DMS 273 (cell line): ENCODE results near the gene GCC2.
"Not testable (repeated sequence)": the region's sequence is repeated elsewhere in the genome, so short reads cannot be mapped to it uniquely, and the experiment has no call there.

ENCODE experiments used
- DNase-seq: peaks from one replicate; lab custom pipeline; 2025; ENCODE audit not compliant: unreplicated experiment; lab: John Stamatoyannopoulos, UW

The GCC2 gene, protein sequence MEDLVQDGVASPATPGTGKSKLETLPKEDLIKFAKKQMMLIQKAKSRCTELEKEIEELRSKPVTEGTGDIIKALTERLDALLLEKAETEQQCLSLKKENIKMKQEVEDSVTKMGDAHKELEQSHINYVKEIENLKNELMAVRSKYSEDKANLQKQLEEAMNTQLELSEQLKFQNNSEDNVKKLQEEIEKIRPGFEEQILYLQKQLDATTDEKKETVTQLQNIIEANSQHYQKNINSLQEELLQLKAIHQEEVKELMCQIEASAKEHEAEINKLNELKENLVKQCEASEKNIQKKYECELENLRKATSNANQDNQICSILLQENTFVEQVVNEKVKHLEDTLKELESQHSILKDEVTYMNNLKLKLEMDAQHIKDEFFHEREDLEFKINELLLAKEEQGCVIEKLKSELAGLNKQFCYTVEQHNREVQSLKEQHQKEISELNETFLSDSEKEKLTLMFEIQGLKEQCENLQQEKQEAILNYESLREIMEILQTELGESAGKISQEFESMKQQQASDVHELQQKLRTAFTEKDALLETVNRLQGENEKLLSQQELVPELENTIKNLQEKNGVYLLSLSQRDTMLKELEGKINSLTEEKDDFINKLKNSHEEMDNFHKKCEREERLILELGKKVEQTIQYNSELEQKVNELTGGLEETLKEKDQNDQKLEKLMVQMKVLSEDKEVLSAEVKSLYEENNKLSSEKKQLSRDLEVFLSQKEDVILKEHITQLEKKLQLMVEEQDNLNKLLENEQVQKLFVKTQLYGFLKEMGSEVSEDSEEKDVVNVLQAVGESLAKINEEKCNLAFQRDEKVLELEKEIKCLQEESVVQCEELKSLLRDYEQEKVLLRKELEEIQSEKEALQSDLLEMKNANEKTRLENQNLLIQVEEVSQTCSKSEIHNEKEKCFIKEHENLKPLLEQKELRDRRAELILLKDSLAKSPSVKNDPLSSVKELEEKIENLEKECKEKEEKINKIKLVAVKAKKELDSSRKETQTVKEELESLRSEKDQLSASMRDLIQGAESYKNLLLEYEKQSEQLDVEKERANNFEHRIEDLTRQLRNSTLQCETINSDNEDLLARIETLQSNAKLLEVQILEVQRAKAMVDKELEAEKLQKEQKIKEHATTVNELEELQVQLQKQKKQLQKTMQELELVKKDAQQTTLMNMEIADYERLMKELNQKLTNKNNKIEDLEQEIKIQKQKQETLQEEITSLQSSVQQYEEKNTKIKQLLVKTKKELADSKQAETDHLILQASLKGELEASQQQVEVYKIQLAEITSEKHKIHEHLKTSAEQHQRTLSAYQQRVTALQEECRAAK (N-terminal part only)

DNA sequence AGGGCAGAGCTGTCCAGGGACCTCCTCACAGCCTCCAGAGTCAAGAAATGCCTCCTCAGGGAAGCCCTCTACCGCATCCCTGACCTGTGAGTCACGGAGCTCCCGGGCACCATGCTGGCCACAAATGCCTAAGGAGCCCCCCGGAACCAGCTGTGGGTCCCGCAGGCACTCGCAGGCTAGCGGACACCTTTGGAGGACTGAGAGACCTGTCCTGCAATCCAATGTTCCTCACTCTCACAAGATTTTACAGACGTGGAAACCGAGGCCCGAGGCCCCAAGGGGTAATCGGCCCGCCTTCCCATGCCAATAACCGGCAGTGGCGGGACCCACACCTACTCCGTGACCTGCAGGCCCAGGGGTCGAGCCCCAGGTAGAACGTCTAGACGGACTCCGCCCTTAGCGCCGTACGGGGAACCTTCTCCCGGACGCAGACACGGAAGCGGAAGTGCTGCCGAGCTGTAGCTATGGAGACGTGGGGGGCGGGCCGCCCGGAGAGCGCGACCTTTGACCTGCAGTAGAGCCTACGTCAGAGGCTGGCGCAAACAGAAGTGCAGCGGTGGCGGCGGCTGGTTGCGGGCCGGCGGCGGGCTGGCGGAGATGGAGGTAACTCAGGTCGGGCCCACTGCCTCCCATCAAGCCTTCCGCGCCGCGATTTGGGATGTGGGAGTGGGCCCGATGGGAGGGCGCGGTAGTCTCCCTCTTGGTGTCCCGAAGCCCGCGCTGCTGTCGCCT lies at the start of gene GCC2:
Gene GCC2, plus strand, starts transcription at position 529 of the 732 bp plus-strand sequence. Its CDS starts 69 bp downstream, at position 598.
- DNase-seq = peak; percentile 97

- peak; percentile 5 for DNase-seq
Observed at GRCh38 chr2:108399479-108399878, 49.5 kb upstream of the GCC2 start.

GRCh38 chr2:108401800-108402199 lies 47.2 kb upstream of the GCC2 start:
- DNase-seq = no peak

- peak; percentile 38 for DNase-seq
Observed at GRCh38 chr2:108403494-108403893, 45.5 kb upstream of the GCC2 start.

DNA sequence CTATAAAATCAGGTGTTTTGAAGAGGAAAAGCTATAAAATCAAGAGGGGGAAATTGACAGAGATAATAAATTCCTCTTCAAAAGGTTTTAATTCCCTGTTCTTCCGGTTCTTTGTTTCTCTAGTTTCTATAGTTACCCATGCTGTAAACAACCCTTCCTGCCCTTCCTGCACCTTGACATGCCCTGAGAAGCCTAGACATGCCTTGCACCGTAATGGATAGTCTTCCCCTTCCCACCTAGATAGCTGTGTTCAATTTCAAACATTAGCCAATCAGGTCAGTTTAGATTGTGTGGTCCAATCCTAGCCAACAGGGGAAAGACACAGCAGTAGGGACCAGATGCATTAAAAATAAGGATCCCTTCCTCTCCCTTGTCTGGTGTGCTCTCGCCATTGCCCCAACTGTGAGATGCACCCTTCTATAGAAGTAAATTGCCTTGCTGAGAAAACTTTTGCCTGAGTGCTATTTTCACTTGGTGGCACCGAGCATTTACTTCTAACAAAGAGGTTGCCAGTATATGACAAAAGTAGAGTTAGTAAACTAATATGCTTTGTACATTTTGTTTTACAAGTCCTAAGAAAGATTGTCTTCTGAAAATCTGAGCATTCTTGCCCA lies 44.1 kb upstream of the GCC2 start:
- no peak for DNase-seq

DNA sequence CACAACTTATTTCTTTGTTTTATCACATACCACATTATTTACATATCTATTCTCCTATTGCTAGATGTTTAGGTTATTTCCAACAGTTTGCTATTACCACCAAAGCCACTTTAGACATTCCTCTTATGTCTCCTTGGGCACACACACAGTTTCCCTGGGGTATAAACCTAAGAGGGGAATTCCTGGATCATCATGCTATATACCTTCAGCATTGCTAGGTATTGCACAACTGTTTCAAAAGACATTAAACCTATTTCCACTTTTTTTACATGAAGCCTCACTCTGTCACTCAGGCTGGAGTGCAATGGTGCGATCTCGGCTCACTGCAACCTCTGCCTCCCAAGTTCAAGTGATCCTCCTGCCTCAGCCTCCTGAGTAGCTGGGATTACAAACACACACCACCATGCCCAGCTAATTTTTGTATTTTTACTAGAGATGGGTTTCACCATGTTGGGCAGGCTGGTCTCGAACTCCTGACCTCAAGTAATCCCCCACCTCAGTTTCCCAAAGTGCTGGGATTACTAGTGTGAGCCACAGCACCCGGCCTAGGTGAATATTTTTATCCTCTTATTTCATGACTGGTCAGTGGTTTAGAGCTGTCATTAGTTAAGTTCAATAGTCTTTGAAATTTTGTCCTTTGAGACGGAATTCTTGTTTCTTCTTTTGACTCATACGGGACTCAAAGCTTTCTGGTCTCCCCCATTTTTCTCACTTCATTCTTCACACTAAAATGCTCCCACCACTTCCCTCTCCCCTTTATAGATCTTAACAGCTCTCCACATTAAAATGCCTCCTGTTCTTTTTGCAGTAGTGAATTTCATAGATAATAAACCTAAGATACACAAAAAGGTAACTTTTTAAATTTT lies 40.9 kb upstream of the GCC2 start:
- no peak for DNase-seq

DNA sequence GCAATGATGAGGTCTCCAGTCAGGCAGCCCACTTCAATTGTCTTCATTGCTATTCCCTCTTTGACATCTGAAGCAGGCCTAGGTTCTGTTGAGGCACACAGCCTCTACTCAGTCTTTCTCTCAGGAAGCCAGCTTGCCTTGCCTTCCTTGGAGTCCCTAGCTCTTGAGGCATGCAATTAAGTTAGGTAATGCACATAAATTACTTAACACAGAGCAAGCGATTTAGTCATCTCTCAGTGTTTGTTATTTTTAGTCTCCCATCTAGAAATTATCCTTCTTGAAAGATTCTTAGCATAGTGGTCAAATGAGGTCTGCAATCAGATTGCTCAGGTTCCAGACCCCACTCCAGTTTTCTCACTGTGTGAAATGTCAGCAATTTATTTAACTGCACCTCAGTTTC lies 39.2 kb upstream of the GCC2 start:
- no peak for DNase-seq

GRCh38 chr2:108412995-108413710 lies 35.9 kb upstream of the GCC2 start:
- DNase-seq = no peak

DNA sequence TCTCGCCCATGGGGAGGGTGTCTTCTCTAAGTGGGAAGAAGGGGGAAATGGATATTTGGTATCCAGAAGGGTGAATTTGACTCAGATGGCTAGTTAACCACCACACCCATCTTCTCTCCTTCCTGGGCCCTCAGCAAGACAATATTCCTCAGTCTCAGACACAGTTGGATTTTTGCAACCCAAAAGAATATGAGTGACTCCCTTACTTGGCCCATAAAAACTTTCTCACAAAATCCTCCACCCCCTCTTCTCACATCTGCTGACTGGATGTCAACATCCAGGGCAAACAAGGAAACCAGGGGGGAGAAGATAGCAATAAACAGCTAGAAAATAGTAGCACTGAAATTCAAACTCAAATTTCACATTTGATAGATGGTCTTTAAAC lies 35.3 kb upstream of the GCC2 start:
- DNase-seq = no peak

- no peak for DNase-seq
Observed at GRCh38 chr2:108414256-108414876, 34.6 kb upstream of the GCC2 start.

- no peak for DNase-seq
Observed at GRCh38 chr2:108414945-108415344, 34.1 kb upstream of the GCC2 start.

DNA sequence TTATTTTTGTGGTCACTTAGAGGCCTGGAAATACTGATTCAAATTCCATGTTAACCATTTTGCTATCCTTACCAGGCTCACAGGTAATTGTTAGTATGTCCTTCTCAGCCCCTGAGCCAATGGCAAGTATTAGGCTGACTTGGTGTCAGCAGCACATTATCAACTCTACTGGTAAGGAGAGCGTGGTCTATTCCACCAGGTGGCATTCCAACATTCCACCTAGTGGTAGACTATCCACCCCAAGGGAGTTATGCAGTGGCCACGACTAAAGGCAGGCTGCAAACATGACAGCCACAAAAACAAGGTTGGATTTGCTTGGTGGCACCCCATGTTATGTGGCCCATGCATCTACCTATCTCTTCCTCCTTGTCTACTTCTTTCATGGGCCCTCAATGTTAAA lies 31.8 kb upstream of the GCC2 start:
- peak; percentile 23 for DNase-seq

- DNase-seq = no peak
Observed at GRCh38 chr2:108418416-108418815, 30.6 kb upstream of the GCC2 start.

DNA sequence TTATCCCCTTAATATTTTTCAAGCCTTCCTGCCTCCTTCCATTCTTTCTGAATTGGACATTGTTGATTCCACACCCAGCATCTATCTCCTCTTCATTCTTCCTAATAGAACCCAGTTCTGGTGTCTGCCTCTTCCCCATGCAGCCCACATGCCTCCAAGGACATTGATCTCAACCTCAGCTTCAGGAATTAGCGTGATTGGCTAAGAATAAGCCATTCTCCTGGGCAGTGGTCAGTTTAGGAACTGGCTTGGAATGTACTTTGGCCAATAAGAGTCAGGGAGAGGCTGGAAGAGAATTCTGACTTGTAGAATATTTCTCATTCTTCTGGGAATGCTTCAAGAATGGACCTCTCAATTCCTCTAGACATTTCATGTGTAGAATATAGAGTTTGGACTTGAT lies 25.9 kb upstream of the GCC2 start:
- no peak for DNase-seq

DNA sequence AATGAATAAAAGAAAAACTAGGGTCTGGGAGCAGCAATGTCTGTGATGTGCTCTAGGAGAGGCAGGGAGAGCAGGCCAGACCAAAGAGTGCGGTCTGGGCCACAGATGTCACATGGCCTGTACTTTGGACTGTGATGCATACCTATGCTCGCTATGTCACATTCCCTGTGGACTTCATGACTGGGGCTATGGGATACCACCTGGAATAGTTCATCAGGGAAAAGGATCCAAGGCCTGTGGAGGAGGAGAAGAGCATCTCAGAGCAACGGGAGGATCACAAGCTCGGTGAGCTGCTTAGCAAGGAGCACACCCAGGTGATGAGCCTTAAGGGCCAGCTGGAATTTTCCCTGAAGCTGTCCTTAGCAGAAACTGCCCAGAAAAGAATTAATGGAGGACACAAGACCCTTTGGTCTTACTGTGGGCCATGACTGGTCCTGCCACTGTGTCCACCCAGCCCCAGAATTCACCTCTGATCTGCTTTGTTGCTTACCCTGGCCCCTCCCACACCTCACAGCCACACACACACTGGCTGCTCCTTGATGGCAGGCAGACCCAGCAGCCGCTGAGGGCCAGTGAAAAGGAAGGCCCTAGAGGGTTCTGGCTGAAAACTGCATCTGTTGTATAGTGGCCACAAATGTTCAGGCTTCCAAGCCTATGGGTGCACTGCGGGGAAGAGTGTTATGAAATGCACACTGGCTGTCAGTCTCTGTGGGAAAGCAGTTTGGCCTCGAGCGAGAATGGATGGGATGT lies 25.3 kb upstream of the GCC2 start:
- no peak for DNase-seq

GRCh38 chr2:108428286-108429009 lies 20.6 kb upstream of the GCC2 start:
- no peak for DNase-seq

DNA sequence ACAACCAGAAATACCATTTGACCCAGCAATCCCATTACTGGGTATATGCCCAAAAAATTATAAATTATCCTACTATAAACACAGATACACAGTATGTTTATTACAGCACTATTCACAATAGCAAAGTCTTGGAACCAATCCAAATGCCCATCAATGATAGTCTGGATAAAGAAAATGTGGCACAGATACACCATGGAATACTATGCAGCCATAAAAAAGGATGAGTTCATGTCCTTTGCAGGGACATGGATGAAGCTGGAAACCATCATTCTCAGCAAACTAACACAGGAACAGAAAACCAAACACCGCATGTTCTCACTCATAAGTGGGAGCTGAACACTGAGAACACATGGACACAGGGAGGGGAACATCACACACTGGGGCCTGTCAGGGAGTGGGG lies 13.4 kb upstream of the GCC2 start:
- DNase-seq = not testable (repeated sequence)
